Karpas-422 (cell line): ENCODE measurements around the gene SORCS2. TPM values are rescaled to one million over a fixed set of nuclear protein-coding genes. Genes with fewer than 3 reads are reported as not detected.

Experiments used
- DNase-seq: peaks from one replicate; pipeline ENCODE4 v3.0.0-alpha.2; 2015
- H2AFZ ChIP-seq: fragments of 200-600 bp; sonication (generic); 2 replicates; pipeline ENCODE4 v1.6.1; 2014; ENCODE audit warnings: antibody characterized with exemption, low read length, mixed read lengths
- H3K27ac ChIP-seq: fragments of 200-600 bp; sonication (generic); 2 replicates; pipeline ENCODE4 v1.5.1; 2014; ENCODE audit warnings: mild to moderate bottlenecking, low read length, moderate library complexity
- H3K27me3 ChIP-seq: fragments of 200-600 bp; sonication (generic); 2 replicates; pipeline ENCODE4 v1.6.1; 2014; ENCODE audit warnings: low read length, mixed read lengths
- H3K36me3 ChIP-seq: fragments of 200-600 bp; sonication (generic); 2 replicates; pipeline ENCODE4 v1.6.1; 2014; ENCODE audit warnings: low read length, mixed read lengths; ENCODE audit not compliant: insufficient read depth
- H3K4me1 ChIP-seq: fragments of 200-600 bp; sonication (generic); 2 replicates; pipeline ENCODE4 v1.6.1; 2014; ENCODE audit warnings: mild to moderate bottlenecking, low read length, mixed read lengths
- H3K4me2 ChIP-seq: fragments of 200-600 bp; sonication (generic); 2 replicates; pipeline ENCODE4 v1.6.1; 2014; ENCODE audit warnings: low read length, low read depth, mild to moderate bottlenecking; ENCODE audit not compliant: poor library complexity, severe bottlenecking
- H3K4me3 ChIP-seq: fragments of 200-600 bp; sonication (generic); 2 replicates; pipeline ENCODE4 v1.5.1; 2014; ENCODE audit warnings: mild to moderate bottlenecking, antibody characterized with exemption, low read length, mixed read lengths
- H3K79me2 ChIP-seq: fragments of 200-600 bp; sonication (generic); 2 replicates; pipeline ENCODE4 v1.6.1; 2014; ENCODE audit warnings: mild to moderate bottlenecking, low read length, mixed read lengths
- H3K9ac ChIP-seq: fragments of 200-600 bp; sonication (generic); 2 replicates; pipeline ENCODE4 v1.6.0; 2014; ENCODE audit warnings: low read length
- H3K9me2 ChIP-seq: fragments of 200-600 bp; sonication (generic), shearing (Covaris generic); replicated peaks from 2 replicates; pipeline ENCODE4 v1.6.0; 2014; ENCODE audit warnings: mild to moderate bottlenecking, low read length, moderate library complexity; ENCODE audit not compliant: insufficient read depth
- H3K9me3 ChIP-seq: fragments of 300-700, 200-600 bp; sonication (generic); 2 replicates; pipeline ENCODE4 v1.6.1; 2014; ENCODE audit warnings: low read length, mixed read lengths
- H4K20me1 ChIP-seq: fragments of 200-600 bp; sonication (generic); 2 replicates; pipeline ENCODE4 v1.6.1; 2014; ENCODE audit warnings: mild to moderate bottlenecking, antibody characterized with exemption, low read length, low read depth; ENCODE audit not compliant: insufficient read depth
- total RNA-seq: library from RNA; depleted of rRNA; stranded (reverse); fragments of >200 nt; shearing (Covaris generic); gene quantifications from 2 replicates; pipeline ENCODE4 v1.2.3, GENCODE V29; 2014; ENCODE audit warnings: low replicate concordance

The SORCS2 gene
- total RNA-seq, 1 experiment from 2014 or later = not detected

DNA sequence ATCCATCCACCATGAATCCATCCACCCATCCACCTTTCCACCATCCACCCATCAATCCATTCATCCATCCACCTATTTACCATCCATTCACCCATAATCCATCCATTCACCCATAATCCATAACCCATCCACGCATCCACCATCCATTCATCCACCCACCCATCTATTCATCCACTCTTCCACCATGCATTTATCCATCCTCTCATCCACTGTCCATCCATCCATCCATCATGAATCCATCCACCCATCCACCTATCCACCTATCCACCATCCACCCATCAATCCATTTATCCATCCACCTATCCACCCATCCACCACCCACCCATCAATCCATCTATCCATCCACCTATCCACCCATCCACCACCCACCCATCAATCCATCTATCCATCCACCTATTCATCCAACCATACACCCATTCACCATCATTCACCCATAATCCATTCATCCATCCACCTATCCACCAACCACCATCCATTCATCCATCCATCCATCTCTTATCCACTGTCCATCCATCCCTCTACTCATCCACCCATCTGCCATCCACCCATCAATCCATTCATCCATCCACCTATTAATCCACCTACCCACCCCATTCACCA lies 422.1 kb downstream of the SORCS2 start:
- H4K20me1 ChIP-seq = no peaks in the 10 kb centered on the region
- H3K9ac ChIP-seq = no peak overlapping the region
- H3K27ac ChIP-seq = no peak overlapping the region
- H3K4me1 ChIP-seq = no peaks in the 10 kb centered on the region
- H3K27me3 ChIP-seq = no peaks in the 10 kb centered on the region
- no peaks in the 10 kb centered on the region for H3K36me3 ChIP-seq
- no peak overlapping the region for H3K4me3 ChIP-seq
- no peak overlapping the region for H3K4me2 ChIP-seq
- no peak for DNase-seq
- H3K79me2 ChIP-seq = no peaks in the 10 kb centered on the region
- no peaks in the 10 kb centered on the region for H3K9me2 ChIP-seq
- H3K9me3 ChIP-seq = no peaks in the 10 kb centered on the region
- no peak overlapping the region for H2AFZ ChIP-seq

DNA sequence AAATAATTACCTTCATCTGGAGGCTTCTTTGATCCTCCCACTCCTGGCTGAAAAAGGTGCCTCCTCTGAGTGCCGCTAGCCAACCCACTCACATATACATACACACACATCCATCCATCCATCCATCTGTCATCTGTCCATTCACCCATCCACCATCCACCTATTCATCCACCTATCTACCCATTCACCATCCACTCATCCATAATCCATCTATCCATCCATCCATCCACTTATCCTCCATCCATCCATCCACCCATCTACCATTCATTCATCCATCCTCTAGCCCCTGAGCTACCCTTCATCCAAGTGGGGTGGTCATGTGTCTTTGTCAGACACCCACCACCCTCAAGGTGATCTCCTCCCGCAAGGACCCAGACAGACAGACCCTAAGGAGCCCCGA lies 423.9 kb downstream of the SORCS2 start:
- no peak overlapping the region for H3K27ac ChIP-seq
- no peaks in the 10 kb centered on the region for H3K36me3 ChIP-seq
- H3K4me1 ChIP-seq = no peaks in the 10 kb centered on the region
- H3K79me2 ChIP-seq = no peaks in the 10 kb centered on the region
- no peak overlapping the region for H3K9ac ChIP-seq
- H4K20me1 ChIP-seq = no peaks in the 10 kb centered on the region
- H3K9me3 ChIP-seq = no peaks in the 10 kb centered on the region
- no peak overlapping the region for H2AFZ ChIP-seq
- H3K4me3 ChIP-seq = no peak overlapping the region
- DNase-seq = no peak
- H3K9me2 ChIP-seq = no peaks in the 10 kb centered on the region
- H3K27me3 ChIP-seq = no peaks in the 10 kb centered on the region
- H3K4me2 ChIP-seq = no peak overlapping the region

DNA sequence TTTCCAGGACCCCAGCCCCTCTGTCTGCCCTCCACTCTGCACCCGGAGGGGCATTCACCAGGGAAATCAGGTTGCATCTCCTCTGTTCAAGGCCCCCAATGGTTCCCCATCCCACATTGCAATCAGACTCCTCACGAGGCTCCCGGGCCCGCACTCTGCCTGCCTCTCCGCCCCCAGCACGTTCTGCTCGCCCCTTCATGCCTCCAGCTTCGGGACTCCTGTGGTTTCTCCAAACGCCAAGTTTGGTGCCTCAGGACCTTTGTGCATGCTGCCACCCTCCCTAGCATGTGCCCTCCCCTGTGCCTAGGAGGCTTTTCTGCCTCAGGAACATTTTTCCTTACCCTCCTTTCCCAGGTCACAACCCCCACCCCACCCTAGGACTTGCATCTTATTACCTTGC lies 426.0 kb downstream of the SORCS2 start:
- no peaks in the 10 kb centered on the region for H3K27me3 ChIP-seq
- no peaks in the 10 kb centered on the region for H4K20me1 ChIP-seq
- H3K4me3 ChIP-seq = no peak overlapping the region
- H3K27ac ChIP-seq = no peak overlapping the region
- no peak overlapping the region for H3K4me2 ChIP-seq
- DNase-seq = no peak
- H3K36me3 ChIP-seq = no peaks in the 10 kb centered on the region
- no peaks in the 10 kb centered on the region for H3K79me2 ChIP-seq
- H3K4me1 ChIP-seq = no peaks in the 10 kb centered on the region
- no peaks in the 10 kb centered on the region for H3K9me2 ChIP-seq
- no peak overlapping the region for H3K9ac ChIP-seq
- H3K9me3 ChIP-seq = no peaks in the 10 kb centered on the region
- H2AFZ ChIP-seq = no peak overlapping the region

DNA sequence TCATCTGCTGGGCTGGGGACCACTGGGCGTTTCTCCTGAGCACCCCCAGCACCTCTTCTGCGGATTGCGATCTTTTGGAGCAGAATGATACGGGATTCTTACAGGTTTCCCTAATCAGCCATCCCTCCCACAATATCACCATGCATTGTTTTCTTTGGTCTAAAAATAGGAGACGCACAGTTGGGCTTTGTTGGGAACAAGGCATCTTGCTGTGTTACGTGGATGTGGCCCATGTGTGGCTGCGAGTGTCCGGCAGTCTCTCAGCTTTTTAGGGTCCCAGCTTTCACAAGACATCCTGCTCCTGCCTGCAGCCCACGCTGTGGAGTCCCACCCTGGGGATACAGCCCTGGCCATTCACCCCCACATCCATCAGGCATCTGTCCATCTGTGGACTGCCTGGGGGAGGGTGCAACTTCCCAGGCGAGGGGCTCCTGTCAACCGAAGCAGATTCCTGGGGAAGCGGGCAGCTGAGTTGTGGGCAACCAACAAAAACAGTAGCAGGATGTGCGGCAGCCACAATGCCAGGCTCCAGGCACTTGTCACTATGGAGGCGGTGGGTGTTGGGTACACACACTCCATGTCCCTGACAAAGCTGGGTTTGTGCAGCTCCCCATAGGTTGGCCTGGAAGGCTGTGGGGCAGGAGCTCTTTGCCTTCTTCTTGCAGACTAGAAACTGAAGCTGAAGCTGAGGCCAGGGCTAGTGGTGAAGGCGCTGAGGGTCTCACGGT lies 427.9 kb downstream of the SORCS2 start:
- DNase-seq = no peak
- Histone ChIP-seq H3K79me2 (no peaks in the 10 kb centered on the region), H2AFZ (no peak overlapping the region), H3K9me3 (no peaks in the 10 kb centered on the region), H3K9me2 (no peaks in the 10 kb centered on the region), H3K4me3 (no peak overlapping the region), H3K9ac (no peak overlapping the region), H4K20me1 (no peaks in the 10 kb centered on the region), H3K27ac (no peak overlapping the region), H3K4me2 (no peak overlapping the region), H3K27me3 (no peaks in the 10 kb centered on the region), H3K36me3 (no peaks in the 10 kb centered on the region), H3K4me1 (no peaks in the 10 kb centered on the region)

DNA sequence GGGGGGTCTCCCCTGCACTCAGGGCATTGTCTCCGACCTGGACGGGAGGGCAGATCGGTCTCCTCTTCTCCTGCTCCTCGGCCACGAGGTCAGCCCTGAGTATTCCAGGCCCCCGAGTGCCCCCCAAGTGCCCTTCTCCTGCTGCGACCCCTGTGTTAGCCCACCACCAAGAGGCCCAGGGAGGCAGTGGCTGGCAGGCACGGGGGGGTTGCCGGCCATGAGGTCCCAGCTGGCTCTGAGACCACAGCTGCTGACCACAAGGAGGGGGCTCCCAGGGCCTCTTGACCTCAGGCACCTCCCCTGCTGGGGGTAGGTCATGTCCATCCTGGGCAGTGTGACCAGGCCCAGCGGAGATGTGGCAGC lies 428.5 kb downstream of the SORCS2 start:
- no peak overlapping the region for H3K9ac ChIP-seq
- H3K36me3 ChIP-seq = no peaks in the 10 kb centered on the region
- no peaks in the 10 kb centered on the region for H3K27me3 ChIP-seq
- no peaks in the 10 kb centered on the region for H3K4me1 ChIP-seq
- no peak overlapping the region for H2AFZ ChIP-seq
- H3K79me2 ChIP-seq = no peaks in the 10 kb centered on the region
- H3K4me2 ChIP-seq = no peak overlapping the region
- H3K9me3 ChIP-seq = no peaks in the 10 kb centered on the region
- H3K9me2 ChIP-seq = no peaks in the 10 kb centered on the region
- H3K4me3 ChIP-seq = no peak overlapping the region
- no peak overlapping the region for H3K27ac ChIP-seq
- no peaks in the 10 kb centered on the region for H4K20me1 ChIP-seq
- no peak for DNase-seq

DNA sequence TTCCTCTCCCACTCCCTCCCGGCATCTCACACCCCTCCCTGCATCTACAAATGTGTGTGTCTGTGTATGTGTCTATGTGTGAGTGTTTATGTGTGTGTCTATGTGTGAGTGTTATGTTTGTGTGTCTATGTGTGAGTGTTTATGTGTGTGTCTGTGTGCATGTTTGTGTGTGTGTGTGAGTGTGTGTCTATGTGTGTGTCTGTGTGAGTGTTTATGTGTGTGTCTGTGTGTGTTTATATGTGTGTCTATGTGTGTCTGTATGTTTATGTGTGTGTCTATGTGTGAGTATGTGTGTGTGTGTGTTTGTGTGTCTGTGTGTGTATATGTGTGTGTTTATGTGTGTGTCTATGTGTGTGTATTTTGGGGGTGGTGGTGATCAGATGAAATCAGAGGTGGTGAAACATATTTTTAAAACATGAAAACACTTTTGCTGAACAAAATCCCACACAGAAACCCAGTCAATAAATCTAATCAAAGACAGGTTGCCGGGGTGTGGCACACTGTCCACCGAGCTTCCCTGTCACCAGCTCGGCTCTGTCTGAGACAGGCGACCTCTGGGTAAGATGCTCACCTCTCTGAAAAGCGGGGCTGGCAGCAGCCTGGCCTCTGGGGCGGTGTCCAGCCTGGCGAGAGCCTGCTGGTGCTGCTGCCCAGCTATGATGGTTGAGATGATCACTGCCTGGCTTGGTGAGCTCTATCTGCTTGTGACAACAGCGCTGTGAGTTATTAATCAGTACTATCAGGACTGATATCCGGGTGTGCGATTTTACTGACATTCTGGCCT lies 429.1 kb downstream of the SORCS2 start:
- Histone ChIP-seq H3K4me1 (no peaks in the 10 kb centered on the region), H3K4me3 (no peak overlapping the region), H4K20me1 (no peaks in the 10 kb centered on the region), H3K27me3 (no peaks in the 10 kb centered on the region), H3K9me3 (no peaks in the 10 kb centered on the region), H3K9me2 (no peaks in the 10 kb centered on the region), H3K4me2 (no peak overlapping the region), H2AFZ (no peak overlapping the region), H3K36me3 (no peaks in the 10 kb centered on the region), H3K9ac (no peak overlapping the region), H3K79me2 (no peaks in the 10 kb centered on the region), H3K27ac (no peak overlapping the region)
- DNase-seq = no peak

DNA sequence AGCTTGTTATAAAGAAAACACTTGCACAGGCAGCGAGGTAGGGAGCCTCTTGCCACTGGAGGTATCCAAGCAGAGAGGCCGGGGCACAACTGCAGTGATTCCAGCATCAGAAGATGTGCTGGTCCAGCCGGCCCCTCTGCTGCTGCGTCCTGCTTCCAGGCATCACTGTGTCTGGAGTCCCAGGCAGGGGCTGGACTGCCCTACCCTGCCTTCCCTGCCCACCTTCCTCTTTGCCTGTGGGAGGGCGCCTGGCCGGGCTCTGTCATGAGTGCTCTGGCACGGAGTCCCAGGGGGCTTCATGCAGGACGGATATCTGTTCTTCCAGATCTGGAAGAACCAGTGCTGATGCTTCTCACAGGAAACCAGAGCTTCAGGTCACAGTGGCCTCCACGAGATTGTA lies 430.0 kb downstream of the SORCS2 start:
- Histone ChIP-seq H3K27me3 (no peaks in the 10 kb centered on the region), H3K79me2 (no peaks in the 10 kb centered on the region), H4K20me1 (no peaks in the 10 kb centered on the region), H3K4me1 (no peaks in the 10 kb centered on the region), H2AFZ (no peak overlapping the region), H3K9me2 (no peaks in the 10 kb centered on the region), H3K9ac (no peak overlapping the region), H3K4me3 (no peak overlapping the region), H3K9me3 (no peaks in the 10 kb centered on the region), H3K4me2 (no peak overlapping the region), H3K36me3 (no peaks in the 10 kb centered on the region), H3K27ac (no peak overlapping the region)
- no peak for DNase-seq

DNA sequence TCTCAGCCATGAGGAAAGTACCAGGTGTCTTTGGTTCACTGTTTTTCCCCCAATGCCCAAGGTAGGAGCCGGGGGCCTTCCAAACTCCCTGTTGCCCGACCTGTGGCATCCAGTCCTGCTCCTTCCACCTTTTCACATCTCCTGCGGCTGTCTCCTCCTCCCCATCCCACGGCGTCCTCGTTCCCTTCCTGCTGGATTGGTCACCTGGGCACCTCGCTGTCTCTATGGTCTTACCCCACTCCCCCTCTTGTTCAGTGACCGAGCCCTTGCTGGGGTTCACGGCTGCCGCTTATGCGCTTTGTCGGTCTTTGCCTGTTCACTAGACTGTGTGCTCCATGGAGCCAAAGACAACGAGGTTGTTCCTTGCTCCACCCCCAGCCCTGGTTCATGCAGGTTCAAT lies 431.1 kb downstream of the SORCS2 start:
- Histone ChIP-seq H3K79me2 (no peaks in the 10 kb centered on the region), H3K9me3 (no peaks in the 10 kb centered on the region), H3K27ac (no peak overlapping the region), H4K20me1 (no peaks in the 10 kb centered on the region), H3K4me3 (no peak overlapping the region), H3K36me3 (no peaks in the 10 kb centered on the region), H3K27me3 (no peaks in the 10 kb centered on the region), H3K9me2 (no peaks in the 10 kb centered on the region), H2AFZ (no peak overlapping the region), H3K4me2 (no peak overlapping the region), H3K9ac (no peak overlapping the region), H3K4me1 (no peaks in the 10 kb centered on the region)
- no peak for DNase-seq
